Uterus (tissue), 4 donors: ENCODE measurements around the gene USB1. TPM values are rescaled to one million over a fixed set of nuclear protein-coding genes. Genes with fewer than 3 reads are reported as not detected.

Experiments used
- DNase-seq, 2 donors: peaks; one replicate each; pipeline ENCODE4 v3.0.0-alpha.2; 2019 to 2020
- H3K27ac ChIP-seq, 2 donors: fragments of 200-600 bp; sonication (generic); 1 replicate in 1 of 2; 2 replicates in 1 of 2; pipeline ENCODE4 v1.5.1; 2016 to 2018
- H3K27me3 ChIP-seq, 2 donors: fragments of 200-600 bp; sonication (generic); one replicate each; pipeline ENCODE4 v1.5.1; 2018 to 2019; ENCODE audit warnings: control low read depth in 1 of 2
- H3K36me3 ChIP-seq, 2 donors: fragments of 200-600 bp; sonication (generic); one replicate each; pipeline ENCODE4 v1.5.1; 2019; ENCODE audit warnings: control low read depth in 1 of 2
- H3K4me1 ChIP-seq, 2 donors: fragments of 200-600 bp; sonication (generic); one replicate each; pipeline ENCODE4 v1.5.1; 2018 to 2019; ENCODE audit warnings: control low read depth in 1 of 2
- H3K4me3 ChIP-seq, 2 donors: fragments of 200-600 bp; sonication (generic); 1 replicate in 1 of 2; 2 replicates in 1 of 2; pipeline ENCODE4 v1.5.1; 2018 to 2019; ENCODE audit warnings: mild to moderate bottlenecking in 1 of 2
- H3K9me3 ChIP-seq, 2 donors: fragments of 200-600 bp; sonication (generic); one replicate each; pipeline ENCODE4 v1.5.1; 2019; ENCODE audit warnings: control low read depth in 1 of 2
- CTCF ChIP-seq, 4 experiments: fragments of 200-600 bp in 2 of 4; fragments of 450-650 bp in 2 of 4; sonication (generic) in 2 of 4; IDR thresholded peaks; one replicate each; pipeline ENCODE4 v1.5.1; 2016 to 2019; ENCODE audit warnings: antibody characterized with exemption in 4 of 4, mild to moderate bottlenecking in 2 of 4, moderate library complexity in 1 of 4
- POLR2A ChIP-seq, 2 donors: fragments of 450-650 bp; IDR thresholded peaks; one replicate each; pipeline ENCODE4 v1.6.1; 2016; ENCODE audit warnings: antibody characterized with exemption in 2 of 2, mild to moderate bottlenecking in 1 of 2, moderate library complexity in 1 of 2
- intact Hi-C: fragments of 100-400 bp; cut with DNase I; formaldehyde crosslinking; loops from one replicate; pipeline ENCODE4 v1.15.1; 2023; ENCODE audit warnings: low total_unique reads
- total RNA-seq, 4 donors: library from RNA; depleted of rRNA in 3 of 4; stranded (reverse); fragments of >200 nt in 3 of 4; gene quantifications; one replicate each; pipeline versions ENCODE4 v1.1.0 to v1.2.4, GENCODE V29; 2014 to 2023
- donor health status: DM: yes; HTN: yes; CAD: no.

The USB1 gene
- total RNA-seq, 4 donors from 2014 or later = 2.0 to 34.9 (median 14.9) TPM

- H3K27ac ChIP-seq = no peak overlapping the region
- no peak overlapping the region for H3K4me3 ChIP-seq
- no peak for DNase-seq
- H3K9me3 ChIP-seq = no peaks in the 10 kb centered on the region
- H3K4me1 ChIP-seq = no peaks in the 10 kb centered on the region
- no peaks in the 10 kb centered on the region for H3K27me3 ChIP-seq
- TF ChIP-seq POLR2A (IDR thresholded peaks at IDR 0.05) = no peak
- TF ChIP-seq CTCF (IDR thresholded peaks at IDR 0.05) = no peak
- no peaks in the 10 kb centered on the region for H3K36me3 ChIP-seq
- intact Hi-C loops = no loop called here
These were observed 55.9 kb downstream of the USB1 start for GRCh38 chr16:58057121-58057520.

GRCh38 chr16:58057784-58058183 is 56.6 kb downstream of the USB1 start:
- no peak overlapping the region for H3K4me3 ChIP-seq
- H3K27ac ChIP-seq = no peak overlapping the region
- intact Hi-C loops = no loop called here
- H3K27me3 ChIP-seq = no peaks in the 10 kb centered on the region
- H3K9me3 ChIP-seq = no peaks in the 10 kb centered on the region
- DNase-seq = no peak
- no peaks in the 10 kb centered on the region for H3K4me1 ChIP-seq
- H3K36me3 ChIP-seq = no peaks in the 10 kb centered on the region
- no peak for TF ChIP-seq POLR2A (IDR thresholded peaks at IDR 0.05)
- no peak for TF ChIP-seq CTCF (IDR thresholded peaks at IDR 0.05)

GRCh38 chr16:58062821-58063220 is 61.6 kb downstream of the USB1 start:
- no peak for DNase-seq
- Histone ChIP-seq H3K4me3 (no peak overlapping the region), H3K4me1 (no peaks in the 10 kb centered on the region), H3K27ac (no peak overlapping the region), H3K9me3 (no peaks in the 10 kb centered on the region), H3K36me3 (no peaks in the 10 kb centered on the region), H3K27me3 (no peaks in the 10 kb centered on the region)
- intact Hi-C loops = no loop called here
- TF ChIP-seq POLR2A (IDR thresholded peaks at IDR 0.05) = no peak
- TF ChIP-seq CTCF (IDR thresholded peaks at IDR 0.05) = no peak

GRCh38 chr16:58063377-58064076 is 62.3 kb downstream of the USB1 start:
- intact Hi-C loops = no loop called here
- Histone ChIP-seq H3K36me3 (no peaks in the 10 kb centered on the region), H3K27ac (no peak overlapping the region), H3K27me3 (no peaks in the 10 kb centered on the region), H3K9me3 (no peaks in the 10 kb centered on the region), H3K4me3 (no peak overlapping the region), H3K4me1 (no peaks in the 10 kb centered on the region)
- no peak for TF ChIP-seq POLR2A (IDR thresholded peaks at IDR 0.05)
- no peak for TF ChIP-seq CTCF (IDR thresholded peaks at IDR 0.05)
- no peak for DNase-seq

GRCh38 chr16:58070585-58070984 is 69.4 kb downstream of the USB1 start:
- Histone ChIP-seq H3K36me3 (no peaks in the 10 kb centered on the region), H3K27ac (no peak overlapping the region), H3K27me3 (no peaks in the 10 kb centered on the region), H3K9me3 (no peaks in the 10 kb centered on the region), H3K4me3 (no peak overlapping the region), H3K4me1 (no peaks in the 10 kb centered on the region)
- no peak for TF ChIP-seq POLR2A (IDR thresholded peaks at IDR 0.05)
- TF ChIP-seq CTCF (IDR thresholded peaks at IDR 0.05) = no peak
- no peak for DNase-seq
- intact Hi-C loops = no loop called here

Other genes starting within 250 kb of the USB1 start
- 10 to 100 TPM in 2 of 4 donors, 1 to 10 TPM in 2; 3.2 to 44.2 (median 17.4) TPM for gene KIFC3, start 198.9 kb upstream of the USB1 start, total RNA-seq
- not detected for gene CNGB1, start 30.3 kb upstream of the USB1 start, total RNA-seq
- gene ZNF319, start 735 bp upstream of the USB1 start, total RNA-seq = 10 to 100 TPM in 1 of 4 donors, 1 to 10 TPM in 3; 5.4 to 11.5 (median 6.9) TPM
- 10 to 100 TPM in 1 of 4 donors, 1 to 10 TPM in 1, under 1 TPM in 2; under 0.01 to 12.5 (median 2.6) TPM for gene MMP15, start 24.3 kb downstream of the USB1 start, total RNA-seq
- 10 to 100 TPM; 23.7 to 88.8 (median 59.2) TPM for gene CFAP20, start 128.0 kb downstream of the USB1 start, total RNA-seq
- gene CSNK2A2, start 196.7 kb downstream of the USB1 start, total RNA-seq = 10 to 100 TPM; 28.1 to 62.5 (median 45.9) TPM